CD4-positive, alpha-beta T cell treated with Interleukin-10 for 1 hour (primary cell): ENCODE measurements around the gene COQ6.
"Not testable (repeated sequence)": the region's sequence is repeated elsewhere in the genome, so short reads cannot be mapped to it uniquely, and the experiment has no call there.

Experiments
- DNase-seq: peaks from one replicate; pipeline ENCODE4 v3.0.0-alpha.2; 2020

COQ6 gene

GRCh38 chr14:73949752-73950734 lies at the start of gene COQ6, which contains the start of gene FAM161B:
Gene COQ6, plus strand, starts transcription at chr14:73950302. Its CDS starts 31 bp downstream, at chr14:73950333.
Gene FAM161B, minus strand, starts transcription at chr14:73950094. Its CDS starts 68 bp downstream, at chr14:73950026.
- peak; percentile 95 for DNase-seq

DNA sequence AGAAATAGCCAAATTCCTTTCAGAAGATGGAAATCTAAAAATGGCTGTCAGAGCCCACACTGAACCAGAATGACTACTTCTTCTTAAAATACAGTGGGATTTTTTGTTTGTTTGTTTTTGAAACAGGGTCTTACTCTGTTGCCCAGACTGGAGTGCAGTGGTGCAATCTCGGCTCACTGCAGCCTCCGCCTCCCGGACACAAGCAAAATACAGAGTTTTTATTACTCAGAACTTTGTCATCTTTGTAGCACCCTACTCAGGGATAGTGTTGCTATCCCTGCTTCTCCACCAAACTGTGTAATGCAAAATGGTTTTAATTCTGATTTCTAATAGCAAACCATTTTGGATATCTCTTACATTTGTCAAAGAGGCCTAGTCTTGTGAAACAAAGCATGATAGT lies 47.1 kb upstream of the COQ6 start:
- no peak for DNase-seq

DNA sequence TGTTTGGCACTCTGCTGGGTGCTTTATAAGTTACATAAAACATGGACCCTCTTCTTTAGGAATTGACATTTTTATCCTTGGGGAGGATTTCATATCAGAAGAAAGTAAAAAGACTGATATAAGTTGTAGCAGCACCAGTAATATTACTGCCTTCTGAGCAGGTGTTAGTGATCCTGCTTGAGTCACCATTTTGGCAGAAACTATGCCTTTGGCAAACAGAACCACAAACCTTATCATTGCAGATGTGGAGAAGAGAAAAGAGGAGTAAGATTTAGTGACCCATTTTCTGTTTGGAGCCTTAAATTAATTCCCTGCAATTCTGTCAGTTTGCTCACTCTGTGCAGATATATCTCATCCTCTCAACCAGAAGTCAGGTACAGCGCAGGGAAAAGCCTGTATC lies 40.4 kb upstream of the COQ6 start:
- no peak for DNase-seq

GRCh38 chr14:73913256-73913655 lies 36.8 kb upstream of the COQ6 start:
- no peak for DNase-seq

GRCh38 chr14:73916324-73916723 lies 33.8 kb upstream of the COQ6 start:
- no peak for DNase-seq

DNA sequence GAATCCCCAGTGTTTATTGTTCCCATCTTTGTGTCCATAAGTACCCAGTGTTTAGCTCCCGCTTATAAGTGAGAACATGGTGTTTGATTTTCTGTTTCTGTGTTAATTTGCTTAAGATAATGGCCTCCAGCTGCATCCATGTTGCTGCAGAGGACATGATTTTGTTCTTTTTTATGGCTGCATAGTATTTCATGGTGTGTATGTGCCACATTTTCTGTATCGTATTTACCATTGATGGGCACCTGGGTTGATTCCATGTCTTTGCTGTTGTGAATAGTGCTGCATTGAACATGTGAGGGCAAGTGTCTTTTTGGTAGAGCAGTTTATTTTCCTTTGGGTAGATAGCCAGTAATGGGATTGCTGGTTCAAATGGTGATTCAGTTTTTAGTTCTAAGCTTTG lies 30.6 kb upstream of the COQ6 start:
- DNase-seq, result not testable (repeated sequence)

DNA sequence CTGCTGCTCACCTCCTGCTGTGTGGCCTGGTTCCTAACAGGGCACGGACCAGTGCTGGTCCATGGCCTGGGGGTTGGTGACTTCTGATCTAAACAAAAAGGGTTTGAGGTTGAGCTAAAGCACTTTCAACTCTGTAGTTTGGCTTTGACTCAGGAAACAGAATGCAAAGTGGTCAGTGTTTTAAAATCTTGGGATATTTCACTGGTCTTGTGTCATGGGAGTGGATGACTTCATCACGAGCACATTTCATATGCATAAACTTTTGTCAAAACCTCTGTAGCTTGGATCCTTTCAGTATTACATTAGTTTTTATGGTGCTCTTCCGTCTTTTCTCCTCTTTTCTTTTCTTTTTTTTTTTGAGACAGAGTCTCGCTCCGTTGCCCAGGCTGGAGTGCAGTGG lies 25.8 kb upstream of the COQ6 start:
- DNase-seq, result no peak

GRCh38 chr14:73935666-73936065 lies 14.4 kb upstream of the COQ6 start:
- DNase-seq, result peak; percentile 6

DNA sequence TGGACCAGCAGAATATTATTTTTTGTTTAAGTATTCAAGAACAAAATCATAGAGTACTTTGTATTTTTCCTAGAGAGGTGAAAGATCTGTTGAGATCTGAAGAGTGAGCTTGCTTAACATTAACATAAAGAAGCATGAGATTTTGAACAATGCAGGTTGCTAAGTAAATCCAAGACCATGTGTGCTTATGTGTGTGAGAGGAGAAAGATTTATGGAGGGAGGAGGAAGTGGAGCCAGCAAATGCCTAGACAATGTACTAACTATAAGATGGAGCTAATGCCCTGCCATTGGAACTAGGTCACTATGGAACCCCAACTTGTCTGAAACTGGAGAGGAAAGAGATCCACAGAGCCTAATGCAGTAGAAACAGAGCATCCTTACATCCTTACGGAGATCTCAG lies 13.6 kb upstream of the COQ6 start:
- no peak for DNase-seq

GRCh38 chr14:73937012-73937411 lies 13.1 kb upstream of the COQ6 start:
- no peak for DNase-seq

GRCh38 chr14:73942180-73942579 lies 7.9 kb upstream of the COQ6 start:
- DNase-seq, result no peak

GRCh38 chr14:73943083-73943482 lies 7.0 kb upstream of the COQ6 start:
- DNase-seq, result no peak

GRCh38 chr14:73944432-73945158 lies 5.5 kb upstream of the COQ6 start:
- no peak for DNase-seq

DNA sequence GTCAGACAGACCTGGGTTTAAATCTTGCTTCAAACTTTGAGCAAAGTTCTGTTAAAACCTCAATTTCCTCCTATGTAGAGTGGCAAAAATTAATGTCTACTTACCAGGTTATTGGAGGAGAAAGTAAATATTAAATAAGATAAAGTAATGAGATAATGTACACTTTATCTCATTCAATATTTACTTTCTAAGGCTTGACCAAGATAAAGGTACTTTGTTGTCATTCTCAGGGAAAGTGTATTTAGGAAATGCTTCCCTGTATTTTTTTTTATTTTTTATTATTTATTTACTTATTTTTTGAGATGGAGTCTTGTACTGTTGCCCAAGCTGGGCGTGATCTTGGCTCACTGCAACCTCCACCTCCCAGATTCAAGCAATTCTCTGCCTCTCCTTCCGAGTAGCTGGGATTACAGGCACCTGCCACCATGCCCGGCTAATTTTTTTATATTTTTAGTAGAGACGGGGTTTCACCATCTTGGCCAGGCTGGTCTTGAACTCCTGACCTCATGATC lies 4.9 kb upstream of the COQ6 start:
- DNase-seq, result no peak

DNA sequence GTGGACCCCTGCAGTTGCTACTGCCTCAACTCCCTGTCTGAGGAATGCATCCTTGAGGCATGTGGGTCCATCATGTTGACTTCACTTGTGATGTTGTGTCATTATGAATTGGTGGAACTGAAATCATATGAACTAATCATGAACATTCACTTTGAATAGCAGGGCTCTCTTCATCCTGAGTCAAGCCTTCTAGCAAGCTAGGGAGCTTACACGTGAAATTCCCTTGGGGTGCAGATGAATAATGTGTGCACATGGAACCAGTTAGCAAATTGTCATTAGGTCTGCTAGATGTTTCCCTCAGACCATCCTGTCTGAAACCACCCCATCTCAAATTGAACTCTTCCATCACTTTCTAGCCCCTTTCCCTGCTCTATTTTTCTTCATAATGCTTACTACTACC lies 3.6 kb downstream of the COQ6 start:
- no peak for DNase-seq

- DNase-seq, result no peak
Observed at GRCh38 chr14:73955674-73956073, 5.6 kb downstream of the COQ6 start.

DNA sequence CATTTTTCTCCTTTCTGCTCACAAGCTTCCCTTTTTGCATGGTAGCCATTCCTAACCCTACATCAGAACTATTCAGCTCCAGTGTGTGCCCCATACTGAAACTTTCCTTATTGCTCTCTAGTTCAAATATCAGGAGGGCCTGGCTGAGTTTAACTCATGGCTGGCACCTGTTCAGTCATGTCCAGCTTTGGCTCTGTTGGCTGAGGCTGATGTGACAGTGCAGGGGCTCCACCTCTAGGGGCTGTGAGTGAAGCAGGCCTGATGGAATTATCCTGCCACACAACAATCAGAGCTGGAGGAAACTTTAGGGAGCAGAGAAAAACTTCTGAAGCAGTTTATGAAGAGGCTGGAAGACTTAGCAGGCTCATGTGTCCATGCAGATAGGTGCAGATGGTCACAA lies 8.5 kb downstream of the COQ6 start:
- DNase-seq, result no peak

DNA sequence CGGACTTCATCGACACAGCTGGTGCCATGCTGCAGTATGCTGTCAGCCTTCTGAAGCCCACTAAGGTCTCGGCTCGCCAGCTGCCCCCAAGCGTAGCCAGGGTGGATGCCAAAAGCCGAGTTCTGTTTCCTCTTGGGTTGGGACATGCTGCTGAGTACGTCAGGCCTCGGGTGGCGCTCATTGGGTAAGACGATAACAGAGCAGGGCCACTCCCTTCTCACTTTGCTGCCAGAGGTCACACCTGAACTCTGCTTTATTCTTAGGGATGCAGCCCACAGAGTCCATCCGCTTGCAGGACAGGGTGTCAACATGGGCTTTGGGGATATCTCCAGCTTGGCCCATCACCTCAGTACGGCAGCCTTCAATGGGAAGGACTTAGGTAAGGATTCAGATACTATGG lies 11.1 kb downstream of the COQ6 start:
- DNase-seq, result no peak

DNA sequence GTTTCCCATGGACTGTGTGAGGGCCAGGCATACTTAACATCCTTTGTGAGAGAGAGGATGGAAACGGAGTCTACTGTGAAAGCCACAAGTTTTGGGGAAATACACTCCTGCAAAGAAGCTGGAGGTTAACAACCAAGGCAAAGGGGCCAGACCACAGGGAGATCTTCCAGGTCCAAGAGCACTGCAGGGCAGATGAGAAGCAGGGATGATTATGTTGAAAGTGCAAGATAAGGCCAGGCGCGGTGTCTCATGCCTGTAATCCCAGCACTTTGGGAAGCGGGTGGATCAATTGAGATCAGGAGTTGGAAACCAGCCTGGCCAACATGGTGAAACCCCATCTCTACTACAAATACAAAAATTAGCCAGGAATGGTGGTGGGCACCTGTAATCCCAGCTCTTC lies 15.1 kb downstream of the COQ6 start:
- DNase-seq, result no peak

- no peak for DNase-seq
Observed at GRCh38 chr14:73968885-73969284, 18.8 kb downstream of the COQ6 start.

- DNase-seq, result no peak
Observed at GRCh38 chr14:73973497-73973896, 23.4 kb downstream of the COQ6 start.

GRCh38 chr14:73976125-73976524 lies 26.0 kb downstream of the COQ6 start:
- no peak for DNase-seq

- DNase-seq, result no peak
Observed at GRCh38 chr14:73977896-73978295, 27.8 kb downstream of the COQ6 start.

GRCh38 chr14:73988065-73988464 lies 38.0 kb downstream of the COQ6 start:
- no peak for DNase-seq
